Body of pancreas (tissue), 4 donors: ENCODE data around the gene DOK1. TPM values are rescaled to one million over a fixed set of nuclear protein-coding genes. Genes with fewer than 3 reads are reported as not detected.

Experiments used
- ATAC-seq: fragments of 150-250 bp; one replicate; pipeline ENCODE4 v1.9.1; 2016
- DNase-seq, 4 donors: peaks; one replicate each; pipeline ENCODE4 v3.0.0-alpha.2; 2019
- H3K27ac ChIP-seq, 4 donors: fragments of 200-600 bp; sonication (generic); 1 replicate in 3 of 4; 2 replicates in 1 of 4; pipeline versions ENCODE4 v1.5.1 to v1.6.1; 2016 to 2019; ENCODE audit warnings: mild to moderate bottlenecking in 1 of 4, mixed read lengths in 1 of 4, moderate library complexity in 1 of 4
- H3K27me3 ChIP-seq, 2 donors: fragments of 200-600 bp; sonication (generic); one replicate each; pipeline ENCODE4 v1.6.0; 2016; ENCODE audit warnings: mild to moderate bottlenecking in 1 of 2
- H3K36me3 ChIP-seq, 2 donors: fragments of 200-600 bp; sonication (generic); replicated peaks in 1 of 2; 2 replicates each; pipeline ENCODE4 v1.5.1; 2016; ENCODE audit warnings: low read depth in 2 of 2; ENCODE audit not compliant: insufficient read depth in 1 of 2
- H3K4me1 ChIP-seq: fragments of 200-600 bp; sonication (generic); one replicate; pipeline ENCODE4 v1.6.0; 2016
- H3K4me3 ChIP-seq, 2 donors: fragments of 200-600 bp; sonication (generic); 1 replicate in 1 of 2; 2 replicates in 1 of 2; pipeline ENCODE4 v1.5.1; 2016 to 2019
- H3K9me3 ChIP-seq, 3 donors: fragments of 200-600 bp; sonication (generic); 1 replicate in 2 of 3; 2 replicates in 1 of 3; pipeline ENCODE4 v1.5.1; 2016
- POLR2A ChIP-seq, 3 donors: fragments of 450-650 bp; IDR thresholded peaks; one replicate each; pipeline ENCODE4 v1.6.1; 2016; ENCODE audit warnings: antibody characterized with exemption in 3 of 3, mild to moderate bottlenecking in 2 of 3
- WGBS, 2 donors: methylation state at CpG; one replicate each; pipeline ENCODE4 v1.1.5; 2017; 5-methylcytosine and 5-hydroxymethylcytosine counted together
- intact Hi-C: fragments of 100-400 bp; cut with DNase I; formaldehyde crosslinking; loops from one replicate; pipeline ENCODE4 v1.15.1; 2023
- total RNA-seq, 2 donors: library from RNA; depleted of rRNA; stranded (reverse); fragments of >200 nt; gene quantifications; one replicate each; pipeline ENCODE4 v1.1.0, GENCODE V29; 2016
- TF ChIP-seq, protein P1 (sequence below), 7 experiments: fragments of 450-650 bp in 4 of 7; fragments of 200-600 bp in 3 of 7; sonication (generic) in 3 of 7; IDR thresholded peaks; one replicate each; pipeline ENCODE4 v1.5.1; 2016 to 2019; ENCODE audit warnings: antibody characterized with exemption in 7 of 7

The DOK1 gene
- total RNA-seq, 2 donors from 2014 or later = 9.2 to 15.3 TPM

DNA sequence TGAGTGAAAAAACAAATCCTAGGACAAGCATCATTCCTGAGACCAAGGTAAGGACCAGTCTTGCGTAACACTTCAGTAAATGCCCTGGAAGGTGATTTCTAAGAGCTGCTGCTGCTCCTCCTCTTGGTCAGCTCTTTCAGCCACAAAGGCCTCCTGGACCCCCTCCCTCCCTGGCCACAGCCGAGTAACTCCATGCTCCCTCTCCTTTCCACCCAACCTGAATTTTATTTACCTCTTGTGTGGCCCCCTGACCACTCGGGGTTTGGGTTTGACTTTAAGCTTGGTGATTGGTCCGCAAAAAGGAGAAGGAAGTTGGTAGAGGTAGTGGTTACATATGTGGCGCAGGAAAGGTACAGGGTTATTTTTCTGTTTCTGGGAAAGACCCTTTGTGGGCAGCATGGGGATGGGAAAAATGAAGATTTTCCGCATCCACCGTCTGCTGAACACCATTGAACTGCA is 15.6 kb upstream of the DOK1 start:
- Histone ChIP-seq H3K4me1 (no peaks in the 10 kb centered on the region), H3K9me3 (no peaks in the 10 kb centered on the region), H3K36me3 (no peaks in the 10 kb centered on the region), H3K27ac (no peak overlapping the region), H3K4me3 (no peak overlapping the region), H3K27me3 (no peaks in the 10 kb centered on the region)
- intact Hi-C loops = no loop called here
- TF ChIP-seq POLR2A (IDR thresholded peaks at IDR 0.05) = no peak
- TF ChIP-seq, protein P1, sequence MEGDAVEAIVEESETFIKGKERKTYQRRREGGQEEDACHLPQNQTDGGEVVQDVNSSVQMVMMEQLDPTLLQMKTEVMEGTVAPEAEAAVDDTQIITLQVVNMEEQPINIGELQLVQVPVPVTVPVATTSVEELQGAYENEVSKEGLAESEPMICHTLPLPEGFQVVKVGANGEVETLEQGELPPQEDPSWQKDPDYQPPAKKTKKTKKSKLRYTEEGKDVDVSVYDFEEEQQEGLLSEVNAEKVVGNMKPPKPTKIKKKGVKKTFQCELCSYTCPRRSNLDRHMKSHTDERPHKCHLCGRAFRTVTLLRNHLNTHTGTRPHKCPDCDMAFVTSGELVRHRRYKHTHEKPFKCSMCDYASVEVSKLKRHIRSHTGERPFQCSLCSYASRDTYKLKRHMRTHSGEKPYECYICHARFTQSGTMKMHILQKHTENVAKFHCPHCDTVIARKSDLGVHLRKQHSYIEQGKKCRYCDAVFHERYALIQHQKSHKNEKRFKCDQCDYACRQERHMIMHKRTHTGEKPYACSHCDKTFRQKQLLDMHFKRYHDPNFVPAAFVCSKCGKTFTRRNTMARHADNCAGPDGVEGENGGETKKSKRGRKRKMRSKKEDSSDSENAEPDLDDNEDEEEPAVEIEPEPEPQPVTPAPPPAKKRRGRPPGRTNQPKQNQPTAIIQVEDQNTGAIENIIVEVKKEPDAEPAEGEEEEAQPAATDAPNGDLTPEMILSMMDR (IDR thresholded peaks at IDR 0.05) = no peak
- WGBS, 2 donors = 48 to 53% methylated on average over 7 of the region's 7 CpGs
- DNase-seq = no peak
- ATAC-seq = no peak

DNA sequence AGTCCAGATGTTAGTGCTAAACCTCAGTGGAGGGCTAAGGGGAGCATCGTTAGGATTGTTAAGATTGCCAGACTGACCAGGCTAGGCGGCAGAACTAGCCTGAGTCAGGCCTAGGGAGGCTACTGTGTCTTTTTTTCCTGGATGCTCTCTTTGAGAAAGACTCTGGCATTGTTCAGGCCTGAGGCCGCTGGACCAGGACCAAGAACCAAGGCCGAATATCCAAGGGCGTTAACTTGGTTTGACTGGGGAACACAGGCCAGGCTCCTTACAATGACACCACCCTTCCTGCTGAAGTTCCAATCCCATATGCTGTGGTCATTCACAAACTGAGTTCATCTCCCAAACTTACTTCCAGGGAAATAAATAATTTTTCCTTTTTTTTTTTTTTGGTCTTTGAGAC is 14.2 kb upstream of the DOK1 start:
- Histone ChIP-seq H3K9me3 (no peaks in the 10 kb centered on the region), H3K36me3 (no peaks in the 10 kb centered on the region), H3K27ac (no peak overlapping the region), H3K27me3 (no peaks in the 10 kb centered on the region), H3K4me1 (no peaks in the 10 kb centered on the region), H3K4me3 (no peak overlapping the region)
- peak; percentile 24 for ATAC-seq
- DNase-seq = no peak
- intact Hi-C loops = no loop called here
- WGBS, 2 donors = 49 to 64% methylated on average over 5 of the region's 5 CpGs
- no peak for TF ChIP-seq POLR2A (IDR thresholded peaks at IDR 0.05)
- TF ChIP-seq, protein P1 (IDR thresholded peaks at IDR 0.05) = no peak

DNA sequence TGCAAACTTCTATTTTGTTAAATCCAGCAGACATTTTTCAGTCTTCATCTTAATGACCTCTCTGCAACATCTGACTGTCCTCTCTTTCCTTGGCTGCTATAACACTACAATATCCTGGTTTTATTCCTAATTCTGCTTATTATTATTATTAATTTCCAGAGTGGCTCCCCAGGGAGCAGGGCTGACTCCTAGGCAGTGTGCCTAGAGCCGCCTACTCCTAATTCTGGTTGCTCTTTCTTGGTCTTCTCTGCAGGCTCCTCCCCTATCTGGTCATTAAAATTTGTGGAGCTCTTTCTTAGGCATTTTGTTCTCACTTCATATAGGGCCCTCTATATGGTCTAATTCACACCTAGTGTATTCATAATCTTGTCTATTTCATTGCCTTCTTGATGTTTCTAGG is 11.5 kb upstream of the DOK1 start:
- H3K4me1 ChIP-seq = peaks cover under 1% of the 10 kb centered on the region
- WGBS, 2 donors = 64 to 70% methylated on average over 1 of the region's 1 CpG
- DNase-seq (no peak), ATAC-seq (no peak)
- TF ChIP-seq POLR2A (IDR thresholded peaks at IDR 0.05) = no peak
- TF ChIP-seq, protein P1 (IDR thresholded peaks at IDR 0.05) = no peak
- no peak overlapping the region for H3K27ac ChIP-seq
- no peaks in the 10 kb centered on the region for H3K36me3 ChIP-seq
- no peak overlapping the region for H3K4me3 ChIP-seq
- H3K9me3 ChIP-seq = no peaks in the 10 kb centered on the region
- intact Hi-C loops = no loop called here
- H3K27me3 ChIP-seq = no peaks in the 10 kb centered on the region

DNA sequence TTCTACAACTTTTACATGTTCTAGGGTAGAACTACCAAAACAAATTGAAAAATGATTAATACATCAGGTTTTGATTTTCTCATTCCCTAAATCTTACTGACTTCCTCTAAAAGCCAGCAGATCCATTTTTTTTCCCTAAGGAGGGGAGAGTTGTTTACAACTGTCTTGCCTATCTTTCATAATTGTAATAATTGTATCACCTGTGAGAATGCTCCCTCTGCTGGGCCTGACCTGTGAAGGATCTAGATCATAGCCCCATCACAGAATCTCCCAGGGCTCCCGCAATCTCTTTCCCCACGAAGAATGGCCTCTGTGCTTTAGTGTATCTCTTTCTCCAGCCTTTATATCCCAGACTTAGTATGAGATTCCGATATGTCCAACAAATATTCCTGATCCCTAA is 9.9 kb upstream of the DOK1 start:
- H3K4me1 ChIP-seq = peaks cover 15% of the 10 kb centered on the region
- no peaks in the 10 kb centered on the region for H3K36me3 ChIP-seq
- no peaks in the 10 kb centered on the region for H3K27me3 ChIP-seq
- H3K27ac ChIP-seq = no peak overlapping the region
- H3K9me3 ChIP-seq = no peaks in the 10 kb centered on the region
- TF ChIP-seq POLR2A (IDR thresholded peaks at IDR 0.05) = no peak
- TF ChIP-seq, protein P1 (IDR thresholded peaks at IDR 0.05) = peak in 2 of 7 experiments; percentile 3 to 10
- no peak for DNase-seq
- no peak overlapping the region for H3K4me3 ChIP-seq
- 72 to 78% methylated on average over 3 of the region's 3 CpGs for WGBS, 2 donors
- no peak for ATAC-seq
- intact Hi-C loops = no loop called here

DNA sequence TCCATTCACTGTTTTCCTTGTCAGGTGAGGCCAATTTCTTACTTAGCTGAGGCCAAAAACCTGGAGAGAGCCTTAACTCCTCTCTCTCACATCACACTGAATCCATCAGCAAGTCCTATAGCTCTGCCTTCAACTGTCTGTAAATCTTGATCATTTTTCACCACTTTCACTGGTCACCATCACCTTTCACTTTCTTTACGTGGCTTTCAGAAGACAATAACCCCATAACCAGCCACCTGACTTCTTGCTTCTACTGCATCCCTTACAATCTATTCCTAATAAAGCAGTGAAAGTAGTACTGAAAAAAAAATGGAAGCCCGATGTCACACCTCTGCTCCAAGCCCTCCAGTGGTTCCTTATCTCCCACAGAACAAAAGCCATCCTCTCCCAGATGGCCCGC is 8.5 kb upstream of the DOK1 start:
- Histone ChIP-seq H3K27me3 (no peaks in the 10 kb centered on the region), H3K9me3 (no peaks in the 10 kb centered on the region), H3K27ac (no peak overlapping the region), H3K36me3 (no peaks in the 10 kb centered on the region), H3K4me1 (peaks cover 18% of the 10 kb centered on the region), H3K4me3 (no peak overlapping the region)
- TF ChIP-seq, protein P1 (IDR thresholded peaks at IDR 0.05) = no peak
- TF ChIP-seq POLR2A (IDR thresholded peaks at IDR 0.05) = no peak
- ATAC-seq = no peak
- no peak for DNase-seq
- WGBS, 2 donors = 71 to 77% methylated on average over 3 of the region's 3 CpGs
- intact Hi-C loops = no loop called here
